Tibial nerve (tissue), 4 donors: ENCODE data around the gene BAIAP2L1.

Experiments
- EP300 ChIP-seq, 2 donors: sonication (generic); formaldehyde crosslinking; IDR thresholded peaks; one replicate each; pipeline ENCODE4 v1.6.1; 2017; ENCODE audit warnings: antibody characterized with exemption in 2 of 2, mild to moderate bottlenecking in 1 of 2
- TF ChIP-seq, protein P1 (sequence below), 5 experiments: fragments of 200-600 bp in 3 of 5; fragments of 450-650 bp in 2 of 5; sonication (generic) in 3 of 5; IDR thresholded peaks; one replicate each; pipeline ENCODE4 v1.5.1; 2016 to 2019; ENCODE audit warnings: antibody characterized with exemption in 5 of 5, mild to moderate bottlenecking in 3 of 5, moderate library complexity in 2 of 5

DNA sequence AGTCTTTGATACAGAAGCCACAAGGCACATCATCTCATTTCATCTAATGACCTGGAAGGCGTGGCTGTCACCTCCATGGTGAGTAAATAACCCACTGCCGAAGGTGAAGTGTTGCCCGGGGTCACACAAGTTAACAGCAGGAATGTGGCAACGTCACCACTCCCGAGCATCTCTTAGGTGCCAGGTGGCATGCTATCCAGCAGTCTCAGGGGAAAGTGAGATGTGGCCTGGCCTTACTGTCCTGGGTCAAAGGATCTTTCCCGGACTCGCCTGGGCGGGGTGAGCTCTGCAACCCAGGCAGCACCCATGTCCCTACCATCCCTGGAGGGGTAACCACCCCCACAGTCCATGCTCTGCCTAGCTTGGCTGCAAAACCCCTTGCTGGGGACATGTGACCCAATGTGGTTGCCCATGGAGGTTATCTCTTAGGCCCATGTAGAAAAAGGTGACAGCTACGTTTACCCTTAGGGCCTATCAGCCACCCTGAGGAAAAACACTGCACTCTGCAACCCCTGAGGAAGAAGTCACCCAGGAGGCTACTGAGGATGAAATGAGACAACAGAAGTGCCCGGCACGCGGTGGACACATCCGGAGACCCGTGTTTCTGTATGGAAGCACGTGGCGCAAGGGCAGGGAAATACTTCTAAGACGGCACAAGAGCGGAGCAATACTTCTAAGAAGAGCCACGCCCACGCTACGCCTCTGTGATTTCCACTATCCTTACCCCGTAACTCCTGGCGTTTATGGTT, 52.0 kb downstream of the BAIAP2L1 start:
- no peak for TF ChIP-seq EP300 (IDR thresholded peaks at IDR 0.05)
- TF ChIP-seq, protein P1, sequence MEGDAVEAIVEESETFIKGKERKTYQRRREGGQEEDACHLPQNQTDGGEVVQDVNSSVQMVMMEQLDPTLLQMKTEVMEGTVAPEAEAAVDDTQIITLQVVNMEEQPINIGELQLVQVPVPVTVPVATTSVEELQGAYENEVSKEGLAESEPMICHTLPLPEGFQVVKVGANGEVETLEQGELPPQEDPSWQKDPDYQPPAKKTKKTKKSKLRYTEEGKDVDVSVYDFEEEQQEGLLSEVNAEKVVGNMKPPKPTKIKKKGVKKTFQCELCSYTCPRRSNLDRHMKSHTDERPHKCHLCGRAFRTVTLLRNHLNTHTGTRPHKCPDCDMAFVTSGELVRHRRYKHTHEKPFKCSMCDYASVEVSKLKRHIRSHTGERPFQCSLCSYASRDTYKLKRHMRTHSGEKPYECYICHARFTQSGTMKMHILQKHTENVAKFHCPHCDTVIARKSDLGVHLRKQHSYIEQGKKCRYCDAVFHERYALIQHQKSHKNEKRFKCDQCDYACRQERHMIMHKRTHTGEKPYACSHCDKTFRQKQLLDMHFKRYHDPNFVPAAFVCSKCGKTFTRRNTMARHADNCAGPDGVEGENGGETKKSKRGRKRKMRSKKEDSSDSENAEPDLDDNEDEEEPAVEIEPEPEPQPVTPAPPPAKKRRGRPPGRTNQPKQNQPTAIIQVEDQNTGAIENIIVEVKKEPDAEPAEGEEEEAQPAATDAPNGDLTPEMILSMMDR (IDR thresholded peaks at IDR 0.05), result no peak
